Body of pancreas (tissue), 4 donors: ENCODE results near the gene CYP4X1.

Experiments
- POLR2A ChIP-seq, 3 donors: fragments of 450-650 bp; IDR thresholded peaks; one replicate each; pipeline ENCODE4 v1.6.1; 2016; ENCODE audit warnings: antibody characterized with exemption in 3 of 3, mild to moderate bottlenecking in 2 of 3
- TF ChIP-seq, protein P1 (sequence below), 7 experiments: fragments of 450-650 bp in 4 of 7; fragments of 200-600 bp in 3 of 7; sonication (generic) in 3 of 7; IDR thresholded peaks; one replicate each; pipeline ENCODE4 v1.5.1; 2016 to 2019; ENCODE audit warnings: antibody characterized with exemption in 7 of 7

DNA sequence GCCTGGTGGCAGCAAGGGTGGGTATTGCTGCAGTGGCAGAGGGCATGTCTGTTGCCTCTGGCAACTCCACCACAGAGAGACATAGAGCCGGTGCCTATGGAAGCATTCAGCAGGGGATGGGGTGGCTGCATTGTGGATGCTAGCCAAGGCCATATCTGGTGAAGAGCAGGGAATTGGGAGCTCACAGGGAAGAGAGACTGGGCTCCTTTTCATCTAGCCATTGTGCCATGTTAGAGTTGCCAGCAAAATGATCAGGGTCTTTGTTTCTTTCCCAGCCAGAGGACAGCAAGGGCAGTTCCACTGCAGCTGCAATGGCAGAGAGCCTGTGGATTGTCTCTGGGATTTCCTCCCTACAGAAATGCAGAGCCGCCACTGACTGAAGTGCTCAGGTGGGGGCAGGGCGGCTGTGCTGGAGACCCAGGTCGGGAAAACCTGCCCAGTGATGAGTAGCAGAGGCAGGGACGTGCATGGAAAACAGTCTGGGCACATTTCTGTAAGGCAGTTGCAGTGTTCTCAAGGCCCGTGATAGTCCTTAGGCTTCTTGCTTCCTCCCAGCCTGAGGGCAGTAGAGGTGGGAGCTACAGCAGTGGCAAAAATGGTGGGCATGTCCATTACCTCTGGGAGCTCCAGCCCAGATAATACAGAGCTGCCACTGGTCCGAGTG, 40.2 kb upstream of the CYP4X1 start:
- TF ChIP-seq, protein P1, sequence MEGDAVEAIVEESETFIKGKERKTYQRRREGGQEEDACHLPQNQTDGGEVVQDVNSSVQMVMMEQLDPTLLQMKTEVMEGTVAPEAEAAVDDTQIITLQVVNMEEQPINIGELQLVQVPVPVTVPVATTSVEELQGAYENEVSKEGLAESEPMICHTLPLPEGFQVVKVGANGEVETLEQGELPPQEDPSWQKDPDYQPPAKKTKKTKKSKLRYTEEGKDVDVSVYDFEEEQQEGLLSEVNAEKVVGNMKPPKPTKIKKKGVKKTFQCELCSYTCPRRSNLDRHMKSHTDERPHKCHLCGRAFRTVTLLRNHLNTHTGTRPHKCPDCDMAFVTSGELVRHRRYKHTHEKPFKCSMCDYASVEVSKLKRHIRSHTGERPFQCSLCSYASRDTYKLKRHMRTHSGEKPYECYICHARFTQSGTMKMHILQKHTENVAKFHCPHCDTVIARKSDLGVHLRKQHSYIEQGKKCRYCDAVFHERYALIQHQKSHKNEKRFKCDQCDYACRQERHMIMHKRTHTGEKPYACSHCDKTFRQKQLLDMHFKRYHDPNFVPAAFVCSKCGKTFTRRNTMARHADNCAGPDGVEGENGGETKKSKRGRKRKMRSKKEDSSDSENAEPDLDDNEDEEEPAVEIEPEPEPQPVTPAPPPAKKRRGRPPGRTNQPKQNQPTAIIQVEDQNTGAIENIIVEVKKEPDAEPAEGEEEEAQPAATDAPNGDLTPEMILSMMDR (IDR thresholded peaks at IDR 0.05): no peak
- no peak for TF ChIP-seq POLR2A (IDR thresholded peaks at IDR 0.05)
